GM23338 (cell line): ENCODE data around the gene POLR2A. TPM values are rescaled to one million over a fixed set of nuclear protein-coding genes. Genes with fewer than 3 reads are reported as not detected.

ENCODE experiments used
- ATAC-seq: fragments of 200-7000 bp; cut with Tn5 transposase; 3 replicates; pipeline ENCODE4 v1.9.1; 2020
- DNase-seq: peaks from one replicate; pipeline ENCODE4 v3.0.0-alpha.2; 2015; ENCODE audit warnings: low spot score
- H2AFZ ChIP-seq: fragments of 200-600 bp; sonication (generic); 2 replicates; pipeline ENCODE4 v1.8.0; 2016; ENCODE audit warnings: antibody characterized with exemption, mild to moderate bottlenecking, moderate library complexity
- H3F3A ChIP-seq: fragments of 200-600 bp; sonication (generic); replicated peaks from 2 replicates; pipeline ENCODE4 v1.8.0; 2017; ENCODE audit warnings: antibody characterized with exemption, mixed run types, low read depth
- H3K27ac ChIP-seq: fragments of 200-600 bp; sonication (generic); 2 replicates; pipeline ENCODE4 v1.6.1; 2016; ENCODE audit warnings: low read depth
- H3K27me3 ChIP-seq: fragments of 200-600 bp; sonication (generic); 2 replicates; pipeline ENCODE4 v1.8.0; 2016; ENCODE audit warnings: mild to moderate bottlenecking, mixed run types, moderate library complexity; ENCODE audit not compliant: insufficient read depth
- H3K36me3 ChIP-seq: fragments of 200-600 bp; sonication (generic); 2 replicates; pipeline ENCODE4 v1.8.0; 2016; ENCODE audit warnings: mild to moderate bottlenecking; ENCODE audit not compliant: insufficient read depth
- H3K4me1 ChIP-seq: fragments of 200-600 bp; sonication (generic); 2 replicates; pipeline ENCODE4 v1.8.0; 2016; ENCODE audit warnings: mild to moderate bottlenecking, moderate library complexity; ENCODE audit not compliant: insufficient read depth
- H3K4me2 ChIP-seq: fragments of 200-600 bp; sonication (generic); 2 replicates; pipeline ENCODE4 v1.7.1; 2017; ENCODE audit warnings: mixed run types
- H3K4me3 ChIP-seq: fragments of 200-600 bp; sonication (generic); 2 replicates; pipeline ENCODE4 v1.6.1; 2016; ENCODE audit warnings: mixed run types
- H3K79me2 ChIP-seq: fragments of 200-600 bp; sonication (generic); replicated peaks from 2 replicates; pipeline ENCODE4 v1.8.0; 2017; ENCODE audit warnings: mild to moderate bottlenecking; ENCODE audit not compliant: insufficient read depth
- H3K9me2 ChIP-seq: fragments of 200-600 bp; sonication (generic); 2 replicates; pipeline ENCODE4 v1.8.0; 2017; ENCODE audit not compliant: insufficient read depth
- H4K20me1 ChIP-seq: fragments of 200-600 bp; sonication (generic); replicated peaks from 2 replicates; pipeline ENCODE4 v1.8.0; 2017; ENCODE audit warnings: mild to moderate bottlenecking; ENCODE audit not compliant: insufficient read depth
- H3K27ac Mint-ChIP-seq: 2 replicates; pipeline ENCODE4 v1.8.0; 2020; ENCODE audit warnings: inconsistent platforms, mild to moderate bottlenecking, moderate library complexity, mixed read lengths
- H3K27me3 Mint-ChIP-seq: 3 replicates; pipeline ENCODE4 v1.8.0; 2022; ENCODE audit warnings: low read depth, mild to moderate bottlenecking, moderate library complexity, mixed read lengths, inconsistent platforms; ENCODE audit not compliant: insufficient read depth, poor library complexity
- H3K36me3 Mint-ChIP-seq: 3 replicates; pipeline ENCODE4 v1.8.0; 2021; ENCODE audit warnings: low read depth, mild to moderate bottlenecking, inconsistent platforms, moderate library complexity, mixed read lengths
- H3K4me1 Mint-ChIP-seq: 3 replicates; pipeline ENCODE4 v1.8.0; 2020; ENCODE audit warnings: mild to moderate bottlenecking, inconsistent platforms, mixed read lengths
- H3K4me3 Mint-ChIP-seq: 3 replicates; pipeline ENCODE4 v1.8.0; 2021; ENCODE audit warnings: moderate library complexity, mild to moderate bottlenecking, inconsistent platforms, mixed read lengths
- H3K9me3 Mint-ChIP-seq: 3 replicates; pipeline ENCODE4 v1.8.0; 2020; ENCODE audit warnings: moderate library complexity, mild to moderate bottlenecking, inconsistent platforms, mixed read lengths
- CREB1 ChIP-seq: fragments of 250-450 bp; sonication (Bioruptor Pico); IDR thresholded peaks from 2 replicates; pipeline ENCODE4 v1.5.0; 2020; ENCODE audit warnings: low read depth, mild to moderate bottlenecking, moderate library complexity
- CTCF ChIP-seq, 2 experiments: fragments of 200-600 bp in 1 of 2; sonication (generic) in 1 of 2; conservative IDR thresholded peaks; 2 replicates each; pipeline versions ENCODE4 v1.5.1 to v1.6.1; 2016 to 2017; ENCODE audit warnings: antibody characterized with exemption in 2 of 2, low read depth in 2 of 2, mild to moderate bottlenecking in 2 of 2, moderate library complexity in 1 of 2
- ETS1 ChIP-seq: IDR thresholded peaks from 2 replicates; pipeline ENCODE4 v1.6.1; 2016; ENCODE audit warnings: antibody characterized with exemption
- REST ChIP-seq: IDR thresholded peaks from one replicate; pipeline ENCODE4 v1.6.1; 2018; ENCODE audit warnings: antibody characterized with exemption; ENCODE audit not compliant: unreplicated experiment
- STAT1 ChIP-seq: IDR thresholded peaks from one replicate; pipeline ENCODE4 v1.6.1; 2016; ENCODE audit warnings: antibody characterized with exemption; ENCODE audit not compliant: unreplicated experiment
- ZNF114 ChIP-seq: fragments of 250-450 bp; sonication (Bioruptor Pico); IDR thresholded peaks from 2 replicates; pipeline ENCODE4 v1.5.0; 2020; ENCODE audit warnings: mild to moderate bottlenecking, moderate library complexity
- ZNF331 ChIP-seq: fragments of 250-450 bp; sonication (Bioruptor Pico); IDR thresholded peaks from 2 replicates; pipeline ENCODE4 v1.5.0; 2020; ENCODE audit warnings: low read depth, mild to moderate bottlenecking, moderate library complexity
- ZNF462 ChIP-seq: fragments of 250-450 bp; sonication (Bioruptor Pico); IDR thresholded peaks from 2 replicates; pipeline ENCODE4 v1.5.0; 2020; ENCODE audit warnings: mild to moderate bottlenecking, moderate library complexity
- polyA plus RNA-seq: library from polyadenylated mRNA; unstranded; fragments of >200 nt; fragmentation: Nextera tagmentation; extraction: Ambion mirVana; gene quantifications from 2 replicates; pipeline ENCODE4 v1.2.1, GENCODE V29; 2016
- total RNA-seq: library from RNA; depleted of rRNA; stranded (reverse); fragments of >200 nt; shearing (Covaris generic); gene quantifications from 2 replicates; pipeline ENCODE4 v1.2.3, GENCODE V29; 2014

The POLR2A gene
- total and polyA plus RNA-seq, 2 experiments from 2014 or later, result 56.8 to 151 TPM

GRCh38 chr17:7497636-7498035, 13.5 kb downstream of the POLR2A start (continued):
- TF ChIP-seq REST (no peak), ETS1 (no peak), CTCF (conservative IDR thresholded peaks at IDR 0.05; ENCODE audit: low read depth in 2 of 2) (no peak), CREB1 (no peak), STAT1 (no peak), ZNF331 (CRISPR knock-in tag) (no peak)

- Histone ChIP-seq H3K27me3 (no peaks in the 10 kb centered on the region), H3K4me3 (no peak overlapping the region), H3K4me1 (no peaks in the 10 kb centered on the region), H3K27ac (no peak overlapping the region), H3K4me2 (no peak overlapping the region), H3K36me3 (peaks cover 52% of the 10 kb centered on the region), H3F3A (peaks cover 7% of the 10 kb centered on the region; the same call in 1 of the 2 replicates), H2AFZ (no peak overlapping the region), H3K79me2 (peaks cover 18% of the 10 kb centered on the region), H4K20me1 (peaks cover 6% of the 10 kb centered on the region; the same call in 1 of the 2 replicates), H3K9me2 (no peaks in the 10 kb centered on the region)
- TF ChIP-seq ZNF462 (CRISPR knock-in tag) (no peak), REST (no peak), ZNF114 (CRISPR knock-in tag) (no peak), CREB1 (no peak), STAT1 (no peak)
- peaks cover 8% of the 10 kb centered on the region for H3K27me3 Mint-ChIP-seq
- no peaks in the 10 kb centered on the region for H3K4me1 Mint-ChIP-seq
- H3K27ac Mint-ChIP-seq, result no peak overlapping the region
- H3K9me3 Mint-ChIP-seq, result no peaks in the 10 kb centered on the region; the same call in 2 of the 3 replicates
- H3K4me3 Mint-ChIP-seq, result no peak overlapping the region
- H3K36me3 Mint-ChIP-seq, result peaks cover 94% of the 10 kb centered on the region
- no peak for DNase-seq
- no peak for ATAC-seq
Observed at GRCh38 chr17:7499161-7499560, 15.0 kb downstream of the POLR2A start.
